GM18526 (cell line): ENCODE data around the gene FHL1.

Experiments used
- POLR2A ChIP-seq: IDR thresholded peaks from 3 replicates; pipeline ENCODE4 v1.6.1; 2011; ENCODE audit not compliant: insufficient read length; ENCODE audit errors: extremely low read depth

Gene FHL1

GRCh38 chrX:136207546-136207945 lies 60.2 kb downstream of the FHL1 start:
- no peak for TF ChIP-seq POLR2A

- TF ChIP-seq POLR2A = no peak
These were observed 61.8 kb downstream of the FHL1 start for GRCh38 chrX:136209016-136209738.

GRCh38 chrX:136209751-136210150 lies 62.4 kb downstream of the FHL1 start:
- TF ChIP-seq POLR2A = no peak

GRCh38 chrX:136210243-136210642 lies 62.9 kb downstream of the FHL1 start:
- TF ChIP-seq POLR2A = no peak

GRCh38 chrX:136210806-136211205 lies 63.5 kb downstream of the FHL1 start:
- TF ChIP-seq POLR2A = no peak

- no peak for TF ChIP-seq POLR2A
These were observed 64.6 kb downstream of the FHL1 start for GRCh38 chrX:136211766-136212556.

GRCh38 chrX:136212557-136213111 lies 65.3 kb downstream of the FHL1 start:
- no peak for TF ChIP-seq POLR2A

- TF ChIP-seq POLR2A = no peak
These were observed 67.2 kb downstream of the FHL1 start for GRCh38 chrX:136214551-136214950.

GRCh38 chrX:136215559-136215958 lies 68.2 kb downstream of the FHL1 start:
- no peak for TF ChIP-seq POLR2A

GRCh38 chrX:136219893-136220292 lies 72.6 kb downstream of the FHL1 start:
- TF ChIP-seq POLR2A = no peak

GRCh38 chrX:136220540-136220939 lies 73.2 kb downstream of the FHL1 start:
- no peak for TF ChIP-seq POLR2A

GRCh38 chrX:136220951-136221350 lies 73.6 kb downstream of the FHL1 start:
- TF ChIP-seq POLR2A = no peak

- TF ChIP-seq POLR2A = no peak
These were observed 74.6 kb downstream of the FHL1 start for GRCh38 chrX:136221851-136222513.

- no peak for TF ChIP-seq POLR2A
These were observed 79.7 kb downstream of the FHL1 start for GRCh38 chrX:136227074-136227473.

GRCh38 chrX:136227948-136228838 lies 80.9 kb downstream of the FHL1 start:
- TF ChIP-seq POLR2A = no peak
